ENCODE measurements around the gene SLC9C1.
A peak's percentile ranks its signal among the peaks of the same experiment; 100 is the strongest.

Gene SLC9C1

DNA sequence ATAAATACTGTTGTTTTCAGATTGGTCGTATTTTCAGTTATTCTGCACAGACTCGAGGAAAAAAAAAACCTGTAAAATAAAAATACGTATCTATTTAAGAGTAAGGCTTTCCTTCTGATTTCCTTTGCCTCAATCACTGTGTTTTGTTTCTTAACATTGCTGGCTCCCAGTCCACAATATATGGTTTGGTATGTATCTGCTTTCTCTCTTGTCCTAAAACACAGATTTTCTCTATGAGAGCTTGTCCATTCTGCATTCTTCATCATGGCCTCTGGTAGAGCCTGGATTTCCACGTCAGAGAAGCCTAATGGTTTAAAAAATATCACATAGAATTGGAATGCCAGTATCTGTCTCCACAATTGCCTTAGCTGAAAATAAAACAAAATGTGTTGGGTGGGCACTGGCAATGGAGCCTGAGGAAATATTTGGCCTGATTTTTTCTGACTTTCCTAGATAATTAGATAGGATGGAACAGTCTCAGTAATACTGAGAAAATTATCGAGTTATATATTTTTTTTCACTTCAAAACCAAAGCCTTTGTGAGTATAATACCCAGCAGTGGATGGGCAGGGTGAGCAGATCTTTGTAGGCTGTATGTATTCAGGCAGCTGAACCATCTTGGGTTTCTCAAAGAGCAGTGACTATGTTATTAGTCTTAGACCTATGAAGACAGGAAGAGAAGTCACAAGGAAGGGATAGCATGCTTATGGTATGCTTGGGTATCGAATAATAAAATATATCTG lies 40.8 kb upstream of the SLC9C1 start:
- ATAC-seq: no peak
- TF ChIP-seq ESRRG (CRISPR knock-in tag; IDR thresholded peaks at IDR 0.05) (no peak), ARNTL (CRISPR knock-in tag; IDR thresholded peaks at IDR 0.05; ENCODE audit: borderline replicate concordance, low read depth) (no peak), CSDC2 (CRISPR knock-in tag; IDR thresholded peaks at IDR 0.05) (no peak)
- TF ChIP-seq, protein P1, sequence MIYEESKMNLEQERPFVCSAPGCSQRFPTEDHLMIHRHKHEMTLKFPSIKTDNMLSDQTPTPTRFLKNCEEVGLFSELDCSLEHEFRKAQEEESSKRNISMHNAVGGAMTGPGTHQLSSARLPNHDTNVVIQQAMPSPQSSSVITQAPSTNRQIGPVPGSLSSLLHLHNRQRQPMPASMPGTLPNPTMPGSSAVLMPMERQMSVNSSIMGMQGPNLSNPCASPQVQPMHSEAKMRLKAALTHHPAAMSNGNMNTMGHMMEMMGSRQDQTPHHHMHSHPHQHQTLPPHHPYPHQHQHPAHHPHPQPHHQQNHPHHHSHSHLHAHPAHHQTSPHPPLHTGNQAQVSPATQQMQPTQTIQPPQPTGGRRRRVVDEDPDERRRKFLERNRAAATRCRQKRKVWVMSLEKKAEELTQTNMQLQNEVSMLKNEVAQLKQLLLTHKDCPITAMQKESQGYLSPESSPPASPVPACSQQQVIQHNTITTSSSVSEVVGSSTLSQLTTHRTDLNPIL (CRISPR knock-in tag; IDR thresholded peaks at IDR 0.05; ENCODE audit: low read depth): no peak

DNA sequence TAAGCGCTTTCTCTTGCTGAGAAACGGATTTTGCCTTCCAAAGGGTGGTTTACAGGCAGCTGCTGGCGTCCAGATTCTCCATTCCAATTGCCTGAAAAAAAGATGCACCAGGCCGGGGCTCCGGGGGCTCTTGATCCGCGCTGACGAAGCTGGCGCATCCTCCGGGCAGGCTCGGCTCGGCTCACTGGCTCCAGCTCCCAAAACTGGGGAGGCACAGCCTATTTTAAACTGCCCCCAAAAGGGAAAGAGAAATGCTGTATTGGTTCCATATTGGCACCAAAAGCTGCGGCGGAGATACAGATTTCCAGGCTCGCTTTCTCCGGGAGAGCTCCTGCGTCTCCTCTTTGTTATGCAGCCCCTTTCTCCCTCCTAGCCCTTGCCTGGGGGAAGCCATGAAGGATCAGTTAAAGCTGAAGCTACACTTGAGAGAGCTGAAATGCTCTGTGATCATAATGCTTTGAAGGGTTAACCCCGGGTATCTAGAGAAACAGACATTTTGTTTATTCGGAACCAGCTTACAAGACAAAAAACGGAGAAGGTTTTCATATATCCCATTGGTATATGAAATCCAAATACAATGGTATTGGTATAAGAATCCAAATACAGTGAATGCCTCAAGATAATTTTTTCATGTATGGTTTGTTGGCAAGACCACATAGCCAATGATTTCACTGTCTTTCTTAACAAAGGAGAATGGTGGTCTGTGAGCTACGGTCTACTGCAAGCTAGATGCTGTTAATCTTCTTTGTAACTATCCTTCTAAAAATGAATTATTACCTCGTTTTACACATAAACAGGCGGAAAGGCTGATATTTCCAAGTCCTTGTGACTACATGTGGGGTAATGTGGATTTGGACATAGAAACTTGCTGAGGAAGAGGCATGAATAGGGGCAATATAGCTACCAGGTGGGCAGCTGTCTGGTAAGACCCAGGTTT lies 39.6 kb upstream of the SLC9C1 start:
- 0 out of 2 replicates have a peak, but pooled peaks have one; percentile 12 for TF ChIP-seq ZNF8 (CRISPR knock-in tag; IDR thresholded peaks at IDR 0.05)
- no peak for TF ChIP-seq ESRRG (CRISPR knock-in tag; IDR thresholded peaks at IDR 0.05)
- peak; percentile 69 for ATAC-seq

DNA sequence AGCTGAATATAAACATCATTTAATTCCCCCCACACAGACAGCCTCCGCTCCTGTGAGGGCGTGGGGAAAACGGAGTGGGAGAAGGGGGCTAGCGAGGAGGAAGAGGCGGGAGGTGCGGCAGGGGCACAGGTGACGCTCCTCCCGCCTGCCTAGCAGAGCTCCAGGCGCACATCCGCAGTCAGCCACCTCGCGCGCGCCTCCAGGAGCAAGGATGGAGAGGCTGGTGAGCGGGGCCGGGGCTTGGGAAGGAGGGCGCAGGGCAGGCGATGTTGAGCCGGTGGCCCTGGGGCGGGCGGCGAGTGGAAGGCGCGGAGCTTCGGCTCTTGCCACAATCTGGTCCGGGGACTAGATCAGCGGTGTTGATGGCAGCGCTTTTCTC lies 39.0 kb upstream of the SLC9C1 start, which contains the start of gene CD200:
Gene CD200, plus strand, starts transcription at position 155 of the 379 bp plus-strand sequence. Its CDS starts 57 bp downstream, at position 212.
- peak; percentile 93 for ATAC-seq
- TF ChIP-seq, protein P2, sequence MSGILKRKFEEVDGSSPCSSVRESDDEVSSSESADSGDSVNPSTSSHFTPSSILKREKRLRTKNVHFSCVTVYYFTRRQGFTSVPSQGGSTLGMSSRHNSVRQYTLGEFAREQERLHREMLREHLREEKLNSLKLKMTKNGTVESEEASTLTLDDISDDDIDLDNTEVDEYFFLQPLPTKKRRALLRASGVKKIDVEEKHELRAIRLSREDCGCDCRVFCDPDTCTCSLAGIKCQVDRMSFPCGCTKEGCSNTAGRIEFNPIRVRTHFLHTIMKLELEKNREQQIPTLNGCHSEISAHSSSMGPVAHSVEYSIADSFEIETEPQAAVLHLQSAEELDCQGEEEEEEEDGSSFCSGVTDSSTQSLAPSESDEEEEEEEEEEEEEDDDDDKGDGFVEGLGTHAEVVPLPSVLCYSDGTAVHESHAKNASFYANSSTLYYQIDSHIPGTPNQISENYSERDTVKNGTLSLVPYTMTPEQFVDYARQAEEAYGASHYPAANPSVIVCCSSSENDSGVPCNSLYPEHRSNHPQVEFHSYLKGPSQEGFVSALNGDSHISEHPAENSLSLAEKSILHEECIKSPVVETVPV (CRISPR knock-in tag; IDR thresholded peaks at IDR 0.05): no peak
- no peak for TF ChIP-seq PPARA (CRISPR knock-in tag; IDR thresholded peaks at IDR 0.05; ENCODE audit: borderline replicate concordance)

DNA sequence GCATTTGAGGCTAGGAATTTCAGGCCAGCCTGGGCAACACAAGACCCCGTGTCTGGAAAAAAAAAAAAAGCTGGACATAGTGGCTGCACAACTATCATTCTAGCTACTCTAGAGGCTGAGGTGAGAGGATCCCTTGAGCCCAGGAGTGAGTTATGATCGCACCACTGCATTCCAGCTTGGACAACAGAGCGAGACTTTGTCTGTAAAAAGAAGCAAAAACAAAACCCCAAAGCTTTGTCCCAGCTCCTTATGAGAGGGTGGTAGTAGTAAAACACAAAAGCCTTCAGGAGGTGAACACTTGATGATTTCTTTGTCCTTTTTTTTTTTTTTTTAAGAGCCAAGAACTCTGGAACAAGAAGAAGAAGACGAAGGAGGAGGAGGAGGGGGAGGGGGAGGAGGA lies 37.8 kb upstream of the SLC9C1 start:
- no peak for ATAC-seq
- TF ChIP-seq RARB (CRISPR knock-in tag; IDR thresholded peaks at IDR 0.05) (no peak), ZC3H10 (CRISPR knock-in tag; IDR thresholded peaks at IDR 0.05) (no peak), ZNF70 (CRISPR knock-in tag; IDR thresholded peaks at IDR 0.05) (no peak), ZNF8 (CRISPR knock-in tag; IDR thresholded peaks at IDR 0.05) (no peak), OSR1 (CRISPR knock-in tag; IDR thresholded peaks at IDR 0.05) (no peak), TCF4 (CRISPR knock-in tag; IDR thresholded peaks at IDR 0.05; ENCODE audit: borderline replicate concordance) (no peak), BACH2 (CRISPR knock-in tag; IDR thresholded peaks at IDR 0.05; ENCODE audit: borderline replicate concordance) (no peak)
- TF ChIP-seq, protein P1 (CRISPR knock-in tag; IDR thresholded peaks at IDR 0.05; ENCODE audit: low read depth): no peak

DNA sequence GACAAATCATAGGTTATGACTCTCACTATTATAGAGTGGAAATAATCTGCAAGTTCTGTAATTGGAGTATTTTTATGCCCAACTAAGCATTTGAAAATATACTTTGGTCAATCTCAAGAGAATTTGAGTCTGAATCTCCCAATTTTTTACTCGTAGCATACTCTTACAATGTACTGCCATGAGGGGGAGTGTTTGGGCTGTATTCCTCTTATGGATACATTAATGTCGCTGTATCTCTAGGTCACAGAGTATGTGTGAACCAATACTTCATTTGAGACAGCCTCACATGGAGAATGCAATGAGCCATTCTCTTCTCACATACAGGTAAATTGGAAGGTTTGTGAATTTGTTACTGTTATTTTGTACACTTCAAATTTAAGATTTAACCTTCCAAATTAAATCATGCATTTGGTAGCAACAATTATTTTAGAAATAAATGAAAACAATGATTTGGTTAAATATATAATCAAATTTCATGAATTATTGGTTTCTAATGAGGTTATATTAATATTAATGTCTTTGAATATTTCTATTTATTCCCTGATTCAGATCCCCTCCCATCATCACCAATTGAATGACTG lies 33.4 kb upstream of the SLC9C1 start:
- ATAC-seq: peak; percentile 97
- TF ChIP-seq ISL1 (CRISPR knock-in tag; IDR thresholded peaks at IDR 0.05) (no peak), ZFP30 (CRISPR knock-in tag; IDR thresholded peaks at IDR 0.05) (no peak), ESRRG (CRISPR knock-in tag; IDR thresholded peaks at IDR 0.05) (no peak), TOX (CRISPR knock-in tag; IDR thresholded peaks at IDR 0.05; ENCODE audit: borderline replicate concordance) (no peak), SNAI2 (CRISPR knock-in tag; IDR thresholded peaks at IDR 0.05) (no peak), GLIS3 (CRISPR knock-in tag; IDR thresholded peaks at IDR 0.05) (no peak), ZFP3 (CRISPR knock-in tag; IDR thresholded peaks at IDR 0.05) (no peak), BACH2 (CRISPR knock-in tag; IDR thresholded peaks at IDR 0.05; ENCODE audit: borderline replicate concordance) (no peak), RARB (CRISPR knock-in tag; IDR thresholded peaks at IDR 0.05) (no peak), ZNF8 (CRISPR knock-in tag; IDR thresholded peaks at IDR 0.05) (no peak)
- TF ChIP-seq, protein P3, sequence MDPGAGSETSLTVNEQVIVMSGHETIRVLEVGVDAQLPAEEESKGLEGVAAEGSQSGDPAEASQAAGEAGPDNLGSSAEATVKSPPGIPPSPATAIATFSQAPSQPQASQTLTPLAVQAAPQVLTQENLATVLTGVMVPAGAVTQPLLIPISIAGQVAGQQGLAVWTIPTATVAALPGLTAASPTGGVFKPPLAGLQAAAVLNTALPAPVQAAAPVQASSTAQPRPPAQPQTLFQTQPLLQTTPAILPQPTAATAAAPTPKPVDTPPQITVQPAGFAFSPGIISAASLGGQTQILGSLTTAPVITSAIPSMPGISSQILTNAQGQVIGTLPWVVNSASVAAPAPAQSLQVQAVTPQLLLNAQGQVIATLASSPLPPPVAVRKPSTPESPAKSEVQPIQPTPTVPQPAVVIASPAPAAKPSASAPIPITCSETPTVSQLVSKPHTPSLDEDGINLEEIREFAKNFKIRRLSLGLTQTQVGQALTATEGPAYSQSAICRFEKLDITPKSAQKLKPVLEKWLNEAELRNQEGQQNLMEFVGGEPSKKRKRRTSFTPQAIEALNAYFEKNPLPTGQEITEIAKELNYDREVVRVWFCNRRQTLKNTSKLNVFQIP (CRISPR knock-in tag; IDR thresholded peaks at IDR 0.05; ENCODE audit: borderline replicate concordance, low read depth): no peak
- TF ChIP-seq, protein P2 (CRISPR knock-in tag; IDR thresholded peaks at IDR 0.05): no peak

Data from SK-N-SH treated with all-trans-retinoic acid at 6 μM for 48 hours (cell line).